Panc1 (cell line): Measurements from ENCODE around the gene CFAP52. TPM values are rescaled to one million over a fixed set of nuclear protein-coding genes. Genes with fewer than 3 reads are reported as not detected.

Experiments
- ATAC-seq: fragments of 200-7000 bp; cut with Tn5 transposase; 2 replicates; pipeline ENCODE4 v1.9.1; 2020; ENCODE audit warnings: mild to moderate bottlenecking, moderate library complexity
- BruUV-seq: library from RNA; stranded (reverse); fragments of 400-500 nt; replicated peaks from 2 replicates; lab custom pipeline; 2021; lab: Mats Ljungman, UMichigan
- CTCF ChIA-PET: fragments of 300-600 bp; sonication (Branson Sonifier 250); formaldehyde crosslinking; loops from one replicate; lab custom pipeline; 2022; ENCODE audit warnings: antibody characterized with exemption; lab: Charles Lee
- POLR2A ChIA-PET: fragments of 300-600 bp; sonication (Branson Sonifier 250); formaldehyde crosslinking; loops from one replicate; lab custom pipeline; 2022; ENCODE audit warnings: antibody characterized with exemption; lab: Charles Lee
- DNase-seq: peaks from one replicate; pipeline ENCODE4 v3.0.0-alpha.2; 2010; ENCODE audit warnings: low read depth, low spot score
- H3K27ac ChIP-seq: 2 replicates; pipeline ENCODE4 v1.5.1; 2011; ENCODE audit warnings: mild to moderate bottlenecking, low read length, inconsistent platforms
- H3K27me3 ChIP-seq: fragments of 200-500 bp; sonication (Bioruptor generic); 2 replicates; pipeline ENCODE4 v1.6.0; 2014; ENCODE audit warnings: low read length, inconsistent platforms; ENCODE audit not compliant: control insufficient read depth, insufficient read depth
- H3K36me3 ChIP-seq: fragments of 200-500 bp; sonication (Bioruptor generic); 2 replicates; pipeline ENCODE4 v1.5.1; 2014; ENCODE audit warnings: inconsistent platforms, mild to moderate bottlenecking, low read length, moderate library complexity; ENCODE audit not compliant: control insufficient read depth, insufficient read depth
- H3K4me1 ChIP-seq: 2 replicates; pipeline ENCODE4 v1.5.1; 2011; ENCODE audit warnings: inconsistent platforms, mild to moderate bottlenecking, low read length, moderate library complexity; ENCODE audit not compliant: control insufficient read depth, insufficient read depth
- H3K4me3 ChIP-seq, 2 experiments: 2 replicates each; pipeline ENCODE4 v1.5.1; 2011 to 2012; ENCODE audit warnings: low read depth in 2 of 2, low read length in 2 of 2, mild to moderate bottlenecking in 2 of 2, inconsistent platforms in 1 of 2, moderate library complexity in 1 of 2
- H3K9me3 ChIP-seq: fragments of 200-500 bp; sonication (Bioruptor generic); 2 replicates; pipeline ENCODE4 v1.5.1; 2014; ENCODE audit warnings: low read depth, mild to moderate bottlenecking, inconsistent platforms, low read length, moderate library complexity; ENCODE audit not compliant: control insufficient read depth, insufficient read depth
- CTCF ChIP-seq: fragments of 450-650 bp; IDR thresholded peaks from 2 replicates; pipeline ENCODE4 v1.5.1; 2017; ENCODE audit warnings: mild to moderate bottlenecking
- POLR2AphosphoS5 ChIP-seq: IDR thresholded peaks from 2 replicates; pipeline ENCODE4 v1.6.1; 2012; ENCODE audit warnings: mild to moderate bottlenecking, low read depth, low read length, moderate library complexity
- SIN3A ChIP-seq: IDR thresholded peaks from 2 replicates; pipeline ENCODE4 v1.6.1; 2012; ENCODE audit warnings: low read depth, mild to moderate bottlenecking, low read length, moderate library complexity, borderline replicate concordance; ENCODE audit not compliant: insufficient read depth
- TCF7L2 ChIP-seq: IDR thresholded peaks from 2 replicates; pipeline ENCODE4 v1.6.1; 2011; ENCODE audit warnings: mild to moderate bottlenecking, low read depth, low read length, inconsistent platforms
- in situ Hi-C: cut with HindIII; loops from 2 replicates; pipeline ENCODE4 v1.10.0; 2016; ENCODE audit warnings: low sequenced_read_pairs, low pct_unique_long_range_greater_than_20kb
- intact Hi-C: fragments of 100-400 bp; cut with micrococcal nuclease; formaldehyde crosslinking; loops from one replicate; pipeline ENCODE4 v1.10.0; 2022; ENCODE audit not compliant: unreplicated experiment
- total RNA-seq: library from RNA; stranded (reverse); gene quantifications from one replicate; pipeline ENCODE4 v1.2.1, GENCODE V29; 2021; ENCODE audit not compliant: unreplicated experiment
- TF ChIP-seq, protein P1 (sequence below), 2 experiments: IDR thresholded peaks; 2 replicates each; pipeline ENCODE4 v1.6.1; 2011 to 2012; ENCODE audit warnings: low read depth in 2 of 2, control low read depth in 1 of 2, low read length in 1 of 2, mild to moderate bottlenecking in 1 of 2, moderate library complexity in 1 of 2; ENCODE audit not compliant: insufficient read depth in 1 of 2

The CFAP52 gene
- total RNA-seq, 1 experiment from 2014 or later: not detected

DNA sequence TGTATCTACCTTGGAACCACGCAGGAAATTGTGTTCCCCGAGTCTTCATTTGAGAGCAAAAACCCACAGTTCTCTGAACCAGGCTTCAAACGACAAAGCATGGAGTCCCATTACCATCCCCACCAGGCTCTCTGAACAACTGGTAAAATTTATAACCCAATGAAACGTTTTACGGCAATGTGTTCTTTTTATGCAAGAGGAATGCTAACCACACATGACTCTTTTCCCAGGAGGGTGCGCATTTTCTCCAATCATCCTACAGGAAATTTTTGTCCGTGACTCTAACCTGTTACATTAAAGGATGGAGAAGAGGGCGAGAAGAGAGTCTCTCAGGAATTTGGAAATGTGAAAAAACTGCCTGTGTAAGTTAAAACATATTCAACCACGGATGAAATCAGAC, 18.6 kb upstream of the CFAP52 start:
- no peaks in the 10 kb centered on the region for H3K9me3 ChIP-seq
- CTCF ChIA-PET: no interaction called here
- POLR2A ChIA-PET: no interaction called here
- H3K4me3 ChIP-seq: no peak overlapping the region
- DNase-seq (no peak), ATAC-seq (no peak)
- H3K4me1 ChIP-seq: no peaks in the 10 kb centered on the region
- TF ChIP-seq, protein P1, sequence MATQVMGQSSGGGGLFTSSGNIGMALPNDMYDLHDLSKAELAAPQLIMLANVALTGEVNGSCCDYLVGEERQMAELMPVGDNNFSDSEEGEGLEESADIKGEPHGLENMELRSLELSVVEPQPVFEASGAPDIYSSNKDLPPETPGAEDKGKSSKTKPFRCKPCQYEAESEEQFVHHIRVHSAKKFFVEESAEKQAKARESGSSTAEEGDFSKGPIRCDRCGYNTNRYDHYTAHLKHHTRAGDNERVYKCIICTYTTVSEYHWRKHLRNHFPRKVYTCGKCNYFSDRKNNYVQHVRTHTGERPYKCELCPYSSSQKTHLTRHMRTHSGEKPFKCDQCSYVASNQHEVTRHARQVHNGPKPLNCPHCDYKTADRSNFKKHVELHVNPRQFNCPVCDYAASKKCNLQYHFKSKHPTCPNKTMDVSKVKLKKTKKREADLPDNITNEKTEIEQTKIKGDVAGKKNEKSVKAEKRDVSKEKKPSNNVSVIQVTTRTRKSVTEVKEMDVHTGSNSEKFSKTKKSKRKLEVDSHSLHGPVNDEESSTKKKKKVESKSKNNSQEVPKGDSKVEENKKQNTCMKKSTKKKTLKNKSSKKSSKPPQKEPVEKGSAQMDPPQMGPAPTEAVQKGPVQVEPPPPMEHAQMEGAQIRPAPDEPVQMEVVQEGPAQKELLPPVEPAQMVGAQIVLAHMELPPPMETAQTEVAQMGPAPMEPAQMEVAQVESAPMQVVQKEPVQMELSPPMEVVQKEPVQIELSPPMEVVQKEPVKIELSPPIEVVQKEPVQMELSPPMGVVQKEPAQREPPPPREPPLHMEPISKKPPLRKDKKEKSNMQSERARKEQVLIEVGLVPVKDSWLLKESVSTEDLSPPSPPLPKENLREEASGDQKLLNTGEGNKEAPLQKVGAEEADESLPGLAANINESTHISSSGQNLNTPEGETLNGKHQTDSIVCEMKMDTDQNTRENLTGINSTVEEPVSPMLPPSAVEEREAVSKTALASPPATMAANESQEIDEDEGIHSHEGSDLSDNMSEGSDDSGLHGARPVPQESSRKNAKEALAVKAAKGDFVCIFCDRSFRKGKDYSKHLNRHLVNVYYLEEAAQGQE (IDR thresholded peaks at IDR 0.05; ENCODE audit: insufficient read depth in 1 of 2, low read depth in 2 of 2, low read length in 1 of 2): no peak
- TF ChIP-seq SIN3A (no peak), POLR2AphosphoS5 (no peak), TCF7L2 (no peak), CTCF (no peak)
- H3K36me3 ChIP-seq: no peaks in the 10 kb centered on the region
- intact Hi-C loops: no loop called here
- no peaks in the 10 kb centered on the region for H3K27me3 ChIP-seq
- no TSS peak for BruUV-seq
- in situ Hi-C loops: no loop called here
- H3K27ac ChIP-seq: no peak overlapping the region

GRCh38 chr17:9564104-9564503, 12.3 kb upstream of the CFAP52 start:
- Histone ChIP-seq H3K4me1 (no peaks in the 10 kb centered on the region), H3K9me3 (no peaks in the 10 kb centered on the region), H3K27ac (no peak overlapping the region), H3K27me3 (no peaks in the 10 kb centered on the region), H3K36me3 (no peaks in the 10 kb centered on the region; the same call in 1 of the 2 replicates), H3K4me3 (no peak overlapping the region)
- TF ChIP-seq SIN3A (no peak), TCF7L2 (no peak), CTCF (no peak), POLR2AphosphoS5 (no peak)
- TF ChIP-seq, protein P1 (IDR thresholded peaks at IDR 0.05; ENCODE audit: insufficient read depth in 1 of 2, low read depth in 2 of 2, low read length in 1 of 2): no peak
- intact Hi-C loops: no loop called here
- DNase-seq (no peak), ATAC-seq (no peak)
- in situ Hi-C loops: no loop called here
- CTCF ChIA-PET: no interaction called here
- BruUV-seq: no TSS peak
- POLR2A ChIA-PET: no interaction called here
